HUES64 (cell line): ENCODE results near the gene SFPQ. TPM values are rescaled to one million over a fixed set of nuclear protein-coding genes. Genes with fewer than 3 reads are reported as not detected.
"Not testable (repeated sequence)": the region's sequence is repeated elsewhere in the genome, so short reads cannot be mapped to it uniquely, and the experiment has no call there.

Experiments used
- H3K27ac ChIP-seq: 2 replicates; pipeline ENCODE4 v1.7.0; 2013; ENCODE audit warnings: low read depth, low read length, inconsistent platforms
- H3K27me3 ChIP-seq: 2 replicates; pipeline ENCODE4 v1.6.1; 2013; ENCODE audit warnings: mild to moderate bottlenecking, low read length; ENCODE audit not compliant: insufficient read depth
- H3K36me3 ChIP-seq: 2 replicates; pipeline ENCODE4 v1.6.1; 2013; ENCODE audit warnings: mild to moderate bottlenecking, low read length; ENCODE audit not compliant: insufficient read depth
- H3K4me1 ChIP-seq: 2 replicates; pipeline ENCODE4 v1.6.1; 2013; ENCODE audit warnings: mild to moderate bottlenecking, low read length, moderate library complexity; ENCODE audit not compliant: insufficient read depth
- H3K4me3 ChIP-seq: 2 replicates; pipeline ENCODE4 v1.5.1; 2013; ENCODE audit warnings: mild to moderate bottlenecking, low read length, moderate library complexity
- H3K9ac ChIP-seq: 2 replicates; pipeline ENCODE4 v1.6.1; 2013; ENCODE audit warnings: mild to moderate bottlenecking, low read depth, low read length
- H3K9me3 ChIP-seq: 2 replicates; pipeline ENCODE4 v1.6.1; 2013; ENCODE audit warnings: low read depth, low read length; ENCODE audit not compliant: insufficient read depth
- WGBS: fragments of 150-250, 120-280 bp; methylation state at CpG from one replicate; pipeline ENCODE4 v1.1.7; 2013; ENCODE audit warnings: missing lambda C conversion rate; 5-methylcytosine and 5-hydroxymethylcytosine counted together
- polyA plus RNA-seq, 2 experiments: library from polyadenylated mRNA; stranded (reverse); fragments of 50-300 nt; gene quantifications; one replicate each; pipeline ENCODE4 v1.2.3, GENCODE V29; 2013

Gene SFPQ, protein sequence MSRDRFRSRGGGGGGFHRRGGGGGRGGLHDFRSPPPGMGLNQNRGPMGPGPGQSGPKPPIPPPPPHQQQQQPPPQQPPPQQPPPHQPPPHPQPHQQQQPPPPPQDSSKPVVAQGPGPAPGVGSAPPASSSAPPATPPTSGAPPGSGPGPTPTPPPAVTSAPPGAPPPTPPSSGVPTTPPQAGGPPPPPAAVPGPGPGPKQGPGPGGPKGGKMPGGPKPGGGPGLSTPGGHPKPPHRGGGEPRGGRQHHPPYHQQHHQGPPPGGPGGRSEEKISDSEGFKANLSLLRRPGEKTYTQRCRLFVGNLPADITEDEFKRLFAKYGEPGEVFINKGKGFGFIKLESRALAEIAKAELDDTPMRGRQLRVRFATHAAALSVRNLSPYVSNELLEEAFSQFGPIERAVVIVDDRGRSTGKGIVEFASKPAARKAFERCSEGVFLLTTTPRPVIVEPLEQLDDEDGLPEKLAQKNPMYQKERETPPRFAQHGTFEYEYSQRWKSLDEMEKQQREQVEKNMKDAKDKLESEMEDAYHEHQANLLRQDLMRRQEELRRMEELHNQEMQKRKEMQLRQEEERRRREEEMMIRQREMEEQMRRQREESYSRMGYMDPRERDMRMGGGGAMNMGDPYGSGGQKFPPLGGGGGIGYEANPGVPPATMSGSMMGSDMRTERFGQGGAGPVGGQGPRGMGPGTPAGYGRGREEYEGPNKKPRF
- polyA plus RNA-seq (2013, experiment 1 of 2), result 262 TPM
- 260 TPM for polyA plus RNA-seq (2013, experiment 2 of 2)

DNA sequence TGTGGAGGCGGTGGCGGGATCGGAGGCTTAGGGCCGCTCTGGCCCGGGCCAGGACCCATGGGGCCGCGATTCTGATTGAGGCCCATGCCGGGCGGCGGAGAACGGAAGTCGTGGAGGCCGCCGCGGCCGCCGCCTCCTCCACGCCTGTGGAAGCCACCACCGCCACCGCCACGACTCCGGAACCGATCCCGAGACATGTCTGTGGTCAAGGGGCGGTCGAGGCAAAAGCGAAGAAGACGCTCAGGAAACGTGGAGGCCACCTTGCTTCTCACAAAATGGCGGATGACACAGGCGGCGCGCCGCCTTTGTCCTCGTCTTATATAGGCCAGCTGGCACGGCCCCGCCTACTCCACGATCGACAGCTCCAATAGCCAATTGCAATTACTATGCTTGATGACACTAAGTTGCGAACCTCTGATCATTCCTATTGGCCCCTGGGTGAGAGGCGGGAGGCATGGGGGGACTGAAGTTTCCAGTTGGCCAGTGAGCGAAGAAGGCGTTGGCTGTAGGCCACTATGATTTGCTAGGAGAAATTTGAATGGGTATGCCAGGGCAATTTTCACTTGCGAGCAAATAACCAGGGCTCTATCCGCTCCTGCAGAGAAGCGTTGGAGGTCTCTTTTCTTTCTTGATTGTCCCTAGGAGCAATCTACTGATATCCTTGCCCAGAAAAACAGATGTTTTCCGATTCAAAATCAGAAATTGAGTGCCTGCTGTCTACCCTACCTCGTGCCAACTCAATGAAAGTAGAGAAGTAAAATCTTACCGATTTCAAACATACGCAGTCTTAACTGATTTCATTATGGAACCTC is at the start of gene SFPQ:
TSS of gene SFPQ (minus strand) at position 293 of the 812 bp plus-strand sequence. CDS start at position 197, 96 bp downstream.
- WGBS, result 2% methylated on average over 50 of the region's 50 CpGs
- Histone ChIP-seq H3K27ac (peak within 1 kb of the TSS; percentile 98), H3K36me3 (peaks cover 37% of the 10 kb centered on the region), H3K27me3 (no peaks in the 10 kb centered on the region), H3K9me3 (no peaks in the 10 kb centered on the region), H3K9ac (peak within 1 kb of the TSS; percentile 99), H3K4me1 (peaks cover 10% of the 10 kb centered on the region; the same call in 1 of the 2 replicates), H3K4me3 (peak within 1 kb of the TSS; percentile 93)

DNA sequence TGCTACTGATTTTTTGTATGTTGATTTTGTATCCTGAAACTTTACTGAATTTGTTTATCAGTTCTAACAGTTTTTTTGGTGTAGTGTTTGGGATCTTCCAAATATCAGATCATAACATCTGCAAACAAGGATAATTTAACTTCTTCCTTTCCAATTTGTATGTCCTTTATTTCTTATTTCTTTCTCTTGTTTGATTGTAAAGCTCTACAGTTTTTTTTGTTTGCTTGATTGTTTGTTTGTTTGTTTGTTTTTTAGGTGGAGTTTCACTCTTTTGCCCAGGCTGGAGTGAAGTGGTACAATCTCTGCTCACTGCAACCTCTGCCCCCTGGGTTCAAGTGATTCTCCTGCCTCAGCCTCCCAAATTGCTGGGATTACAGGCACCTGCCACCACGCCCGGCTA is 43.8 kb upstream of the SFPQ start:
- H3K27ac ChIP-seq, H3K36me3 ChIP-seq, H3K4me3 ChIP-seq, H3K9ac ChIP-seq, H3K27me3 ChIP-seq, H3K4me1 ChIP-seq, H3K9me3 ChIP-seq: not testable (repeated sequence)
- 90% methylated on average over 2 of the region's 2 CpGs for WGBS

DNA sequence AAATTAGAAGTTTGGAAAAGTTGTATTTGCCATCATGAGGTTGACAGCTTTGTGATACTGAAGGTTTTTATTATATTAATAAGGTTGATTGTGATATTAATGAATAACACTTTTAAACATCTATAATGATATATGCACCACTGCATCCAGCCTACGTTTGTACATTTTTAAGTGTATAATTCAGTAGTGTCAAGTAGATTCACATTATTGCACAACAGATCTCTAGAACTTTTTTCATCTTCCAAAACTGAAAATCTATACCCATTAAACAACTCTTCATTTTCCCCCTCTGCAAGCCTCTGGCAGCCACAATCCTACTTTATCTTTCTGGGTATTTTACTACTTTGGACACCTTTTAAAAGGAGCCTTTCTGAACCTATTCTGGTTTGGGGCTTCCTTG is 38.3 kb upstream of the SFPQ start:
- Histone ChIP-seq H3K27ac (no peak overlapping the region), H3K9ac (no peak overlapping the region), H3K4me3 (no peak overlapping the region), H3K27me3 (no peaks in the 10 kb centered on the region), H3K9me3 (no peaks in the 10 kb centered on the region), H3K4me1 (no peaks in the 10 kb centered on the region), H3K36me3 (no peaks in the 10 kb centered on the region)
- no CpG with 5 or more reads among the region's 1 CpG for WGBS

DNA sequence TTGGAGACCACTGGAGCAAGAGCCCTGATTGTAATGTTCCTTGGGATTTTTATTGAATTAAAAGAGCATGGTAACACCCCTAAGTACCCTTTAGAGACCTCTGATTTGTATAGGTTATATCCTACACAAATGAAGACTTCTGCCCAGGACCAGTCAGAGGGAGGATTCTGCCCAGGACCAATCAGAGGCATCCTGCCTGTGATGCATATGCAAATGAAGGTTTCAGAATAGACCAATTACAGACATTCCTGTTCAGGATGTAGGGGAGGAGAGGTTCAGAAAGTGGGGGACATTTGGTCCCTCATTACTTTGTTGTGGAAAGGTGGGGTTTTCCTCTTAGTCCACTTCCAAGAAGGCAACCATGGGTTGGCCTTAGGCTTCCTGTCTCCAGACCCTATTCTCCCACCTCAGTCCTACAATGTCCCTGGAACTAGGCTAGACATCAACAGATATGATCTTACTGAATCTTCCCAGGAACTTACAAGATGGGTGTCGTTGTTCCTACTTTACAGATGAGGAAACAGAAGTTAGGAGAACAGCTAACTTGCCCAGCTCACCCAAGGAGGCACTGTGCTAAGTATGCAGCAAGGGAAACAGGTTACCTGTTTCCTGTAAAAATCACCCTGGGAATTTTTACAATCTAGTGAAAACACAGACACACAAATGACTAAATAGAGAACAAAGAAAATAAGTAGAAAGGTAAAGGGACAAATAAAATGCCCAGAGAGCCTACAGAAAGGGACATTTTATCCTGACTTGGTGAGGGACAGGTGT is 36.8 kb upstream of the SFPQ start:
- H3K27me3 ChIP-seq, result no peaks in the 10 kb centered on the region
- H3K4me1 ChIP-seq, result no peaks in the 10 kb centered on the region
- no peaks in the 10 kb centered on the region for H3K36me3 ChIP-seq
- 96% methylated on average over 1 of the region's 1 CpG for WGBS
- no peak overlapping the region for H3K4me3 ChIP-seq
- no peak overlapping the region for H3K9ac ChIP-seq
- H3K9me3 ChIP-seq, result no peaks in the 10 kb centered on the region
- no peak overlapping the region for H3K27ac ChIP-seq

DNA sequence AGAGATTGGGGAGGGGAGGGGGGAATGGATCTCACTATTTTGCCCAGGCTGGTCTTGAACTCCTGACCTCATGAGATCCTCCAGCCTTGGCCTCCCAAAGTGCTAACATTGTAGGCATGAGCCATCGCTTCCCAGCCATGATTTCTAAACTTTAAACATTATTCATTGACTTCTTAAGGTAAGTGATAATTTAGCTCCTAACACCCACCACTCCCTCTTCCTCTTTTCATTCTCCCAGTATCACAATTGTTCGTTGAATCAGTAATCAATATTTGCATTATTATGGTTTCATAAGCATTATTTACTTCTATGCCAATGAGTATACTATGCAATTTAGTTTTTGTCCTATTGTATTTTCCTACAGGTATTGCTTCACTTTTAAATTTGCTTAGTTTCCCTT is 33.6 kb upstream of the SFPQ start:
- WGBS, result 100% methylated on average over 1 of the region's 2 CpGs
- H3K27ac ChIP-seq, result no peak overlapping the region
- H3K27me3 ChIP-seq, result no peaks in the 10 kb centered on the region
- H3K36me3 ChIP-seq, result no peaks in the 10 kb centered on the region
- H3K9ac ChIP-seq, result no peak overlapping the region
- H3K4me3 ChIP-seq, result no peak overlapping the region
- H3K4me1 ChIP-seq, result peaks cover 15% of the 10 kb centered on the region; the same call in 1 of the 2 replicates
- no peaks in the 10 kb centered on the region for H3K9me3 ChIP-seq

DNA sequence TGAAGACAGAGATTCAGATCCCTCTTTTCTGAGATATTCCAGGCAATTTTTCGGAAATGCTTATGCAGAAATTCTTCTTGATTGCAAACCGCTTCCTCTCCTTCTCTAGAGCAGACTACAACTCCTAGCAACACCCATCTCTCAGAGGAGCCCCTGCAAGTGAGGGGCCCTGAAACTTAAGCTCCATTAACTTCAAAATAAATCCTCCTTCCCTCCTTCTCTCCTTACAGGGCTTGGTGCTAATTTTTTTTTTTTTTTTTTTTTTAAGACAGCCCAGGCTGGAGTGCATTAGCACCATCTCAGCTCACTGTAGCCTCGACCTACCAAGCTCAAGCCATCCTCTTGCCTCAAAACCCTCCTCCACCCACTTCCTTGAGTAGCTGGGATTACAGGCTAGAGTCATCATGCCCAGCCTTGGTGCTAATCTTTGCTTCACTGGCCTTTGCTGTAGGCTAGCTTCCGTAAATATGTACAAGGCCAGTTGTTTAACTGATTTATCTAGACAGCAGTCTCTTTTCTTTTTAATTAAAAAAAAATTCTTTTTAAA is 30.2 kb upstream of the SFPQ start:
- no peak overlapping the region for H3K27ac ChIP-seq
- H3K9ac ChIP-seq, result no peak overlapping the region

DNA sequence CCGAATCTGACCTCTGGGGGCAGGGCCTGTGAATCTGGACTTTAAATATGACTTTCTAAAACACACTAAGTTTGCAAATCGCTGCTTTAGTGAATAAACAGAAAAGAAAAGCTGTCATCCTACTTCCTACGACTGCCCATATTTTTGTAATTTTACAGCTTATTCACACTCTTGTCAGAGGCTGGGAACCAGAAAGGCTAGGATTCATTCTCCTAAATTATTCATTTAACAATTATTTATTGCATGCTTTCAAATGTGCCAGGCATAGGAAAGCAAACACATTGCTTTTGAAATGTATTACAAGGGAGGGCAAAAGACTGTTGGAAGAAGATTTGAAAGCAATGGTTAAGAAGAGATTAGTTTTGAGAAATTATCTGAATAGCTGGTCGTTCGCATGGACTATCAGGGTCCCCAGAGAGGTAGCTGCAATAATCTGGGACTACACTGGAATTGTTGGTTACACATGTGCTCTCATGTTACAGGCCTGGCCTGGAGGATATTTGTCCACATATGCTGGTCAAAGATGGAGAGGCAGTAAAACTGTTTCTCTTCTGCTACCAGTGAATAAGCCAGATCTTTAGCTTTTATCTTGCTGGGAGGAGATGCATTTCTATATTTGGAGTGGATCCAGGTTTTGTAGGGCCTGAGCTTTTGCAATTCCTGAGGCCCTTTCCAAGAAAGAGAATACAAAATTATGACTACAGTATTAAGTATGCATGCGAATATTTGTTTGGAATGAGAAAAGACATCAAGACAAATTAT is 29.6 kb upstream of the SFPQ start:
- Histone ChIP-seq H3K27ac (no peak overlapping the region), H3K4me1 (peaks cover 19% of the 10 kb centered on the region), H3K36me3 (no peaks in the 10 kb centered on the region), H3K4me3 (no peak overlapping the region), H3K9me3 (no peaks in the 10 kb centered on the region), H3K27me3 (no peaks in the 10 kb centered on the region), H3K9ac (no peak overlapping the region)
- 84% methylated on average over 6 of the region's 6 CpGs for WGBS

More for the DNA sequence above, 30.2 kb upstream of the SFPQ start:
- no peaks in the 10 kb centered on the region for H3K27me3 ChIP-seq
- no peaks in the 10 kb centered on the region for H3K9me3 ChIP-seq
- H3K4me3 ChIP-seq, result no peak overlapping the region
- peaks cover 19% of the 10 kb centered on the region for H3K4me1 ChIP-seq
- 79% methylated on average over 4 of the region's 4 CpGs for WGBS
- H3K36me3 ChIP-seq, result no peaks in the 10 kb centered on the region

DNA sequence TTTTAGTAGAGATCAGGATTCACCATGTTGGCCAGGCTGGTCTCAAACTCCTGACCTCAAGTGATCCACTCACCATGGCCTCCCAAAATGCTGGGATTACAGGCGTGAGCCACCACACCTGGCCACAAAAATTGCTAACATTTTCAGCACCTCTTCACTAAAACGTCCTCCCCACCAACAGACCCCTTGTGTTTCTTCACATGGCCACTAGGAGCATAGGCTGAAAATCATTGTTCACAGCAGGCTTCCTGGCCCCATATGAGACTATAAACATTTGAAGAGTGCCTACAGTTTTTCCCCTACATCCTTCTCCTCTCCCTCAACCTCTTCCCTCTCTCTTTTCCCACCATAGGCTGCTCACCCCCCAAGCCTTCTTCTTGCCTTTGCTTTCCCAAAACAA is 28.0 kb upstream of the SFPQ start:
- 58% methylated on average over 2 of the region's 2 CpGs for WGBS
- H3K9ac ChIP-seq, result no peak overlapping the region
- no peak overlapping the region for H3K27ac ChIP-seq
- H3K9me3 ChIP-seq, result no peaks in the 10 kb centered on the region
- H3K4me1 ChIP-seq, result peaks cover 19% of the 10 kb centered on the region
- H3K4me3 ChIP-seq, result no peak overlapping the region
- H3K27me3 ChIP-seq, result no peaks in the 10 kb centered on the region
- H3K36me3 ChIP-seq, result no peaks in the 10 kb centered on the region

DNA sequence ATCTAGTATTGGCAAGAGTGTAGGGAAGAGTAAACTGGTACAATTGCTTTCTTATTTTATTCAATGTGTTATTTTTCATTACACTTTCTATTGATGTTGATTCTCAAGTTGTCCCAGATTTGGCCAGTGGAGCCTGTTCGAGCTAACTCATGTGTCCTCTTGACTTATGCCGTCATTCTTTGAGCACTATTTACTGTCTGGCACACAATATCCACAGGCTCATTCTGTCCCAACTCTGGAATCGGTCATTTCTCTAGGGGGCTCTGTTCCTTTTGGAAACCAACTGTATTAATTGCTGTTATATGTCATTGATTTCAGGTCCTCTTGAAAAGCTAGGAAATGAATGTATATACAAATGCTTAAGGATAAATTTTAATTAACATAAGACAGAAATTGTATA is 22.4 kb upstream of the SFPQ start:
- no peak overlapping the region for H3K9ac ChIP-seq
- H3K36me3 ChIP-seq, result no peaks in the 10 kb centered on the region
- H3K27ac ChIP-seq, result no peak overlapping the region
- no peaks in the 10 kb centered on the region for H3K27me3 ChIP-seq
- peaks cover 10% of the 10 kb centered on the region for H3K4me1 ChIP-seq
- WGBS, result 95% methylated on average over 3 of the region's 3 CpGs
- H3K4me3 ChIP-seq, result no peak overlapping the region
- no peaks in the 10 kb centered on the region for H3K9me3 ChIP-seq

DNA sequence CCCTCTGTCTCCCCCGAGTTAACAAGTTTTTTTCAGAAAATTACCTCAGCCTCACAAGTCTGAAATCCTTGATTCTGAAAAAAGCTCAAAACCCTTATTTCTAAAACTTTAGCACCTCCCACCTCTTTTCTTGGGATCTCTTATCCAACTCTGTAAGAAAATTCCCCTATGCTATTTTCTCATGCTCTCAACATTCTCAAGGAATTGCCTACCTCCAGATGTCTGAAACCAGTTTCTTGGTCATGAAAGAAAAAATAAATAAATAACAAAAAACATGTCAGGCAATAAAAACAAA is 18.1 kb upstream of the SFPQ start:
- H3K4me1 ChIP-seq, result peaks cover 17% of the 10 kb centered on the region
- H3K9me3 ChIP-seq, result no peaks in the 10 kb centered on the region
- H3K9ac ChIP-seq, result peak overlapping the region; percentile 30; the same call in 1 of the 2 replicates
- no peaks in the 10 kb centered on the region for H3K36me3 ChIP-seq
- no peak overlapping the region for H3K27ac ChIP-seq
- no peak overlapping the region for H3K4me3 ChIP-seq
- WGBS, result 56% methylated on average over 1 of the region's 1 CpG
- no peaks in the 10 kb centered on the region for H3K27me3 ChIP-seq
